HEK293T (cell line): ENCODE measurements around the gene CAMKMT.

ENCODE experiments used
- BHLHE40 ChIP-seq: fragments of 450-650 bp; IDR thresholded peaks from 2 replicates; pipeline ENCODE4 v1.6.1; 2016; ENCODE audit warnings: mild to moderate bottlenecking, moderate library complexity, borderline replicate concordance
- CTBP1 ChIP-seq: fragments of 450-650 bp; IDR thresholded peaks from 2 replicates; pipeline ENCODE4 v1.6.1; 2016; ENCODE audit warnings: borderline replicate concordance
- FOXK2 ChIP-seq: fragments of 450-650 bp; IDR thresholded peaks from 2 replicates; pipeline ENCODE4 v1.6.1; 2016; ENCODE audit warnings: mild to moderate bottlenecking
- FOXM1 ChIP-seq: fragments of 450-650 bp; IDR thresholded peaks from 2 replicates; pipeline ENCODE4 v1.6.1; 2017; ENCODE audit warnings: mild to moderate bottlenecking, borderline replicate concordance
- TF ChIP-seq, protein P1 (sequence below): fragments of 450-650 bp; IDR thresholded peaks from 2 replicates; pipeline ENCODE4 v1.6.1; 2016

DNA sequence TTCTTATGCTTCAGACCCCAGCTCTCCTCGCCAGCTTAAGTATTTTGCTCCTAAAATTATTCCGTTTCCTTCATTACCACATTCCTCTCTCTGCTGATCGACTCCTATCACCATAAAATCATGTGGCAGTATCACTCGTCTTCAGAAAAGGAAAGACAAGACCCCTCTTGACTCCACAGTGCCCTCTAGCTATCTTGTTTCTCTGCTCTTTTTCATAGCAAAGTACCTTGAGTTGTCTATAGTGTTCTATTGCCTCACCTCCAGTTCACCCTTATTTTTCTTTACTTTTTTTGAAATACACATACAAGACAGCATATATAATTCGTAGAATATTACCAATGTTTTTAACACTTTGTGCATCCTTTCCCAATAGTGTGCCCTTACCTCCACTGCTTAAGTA lies 306.6 kb downstream of the CAMKMT start:
- TF ChIP-seq BHLHE40 (no peak), FOXM1 (no peak), CTBP1 (no peak), FOXK2 (no peak)
- TF ChIP-seq, protein P1, sequence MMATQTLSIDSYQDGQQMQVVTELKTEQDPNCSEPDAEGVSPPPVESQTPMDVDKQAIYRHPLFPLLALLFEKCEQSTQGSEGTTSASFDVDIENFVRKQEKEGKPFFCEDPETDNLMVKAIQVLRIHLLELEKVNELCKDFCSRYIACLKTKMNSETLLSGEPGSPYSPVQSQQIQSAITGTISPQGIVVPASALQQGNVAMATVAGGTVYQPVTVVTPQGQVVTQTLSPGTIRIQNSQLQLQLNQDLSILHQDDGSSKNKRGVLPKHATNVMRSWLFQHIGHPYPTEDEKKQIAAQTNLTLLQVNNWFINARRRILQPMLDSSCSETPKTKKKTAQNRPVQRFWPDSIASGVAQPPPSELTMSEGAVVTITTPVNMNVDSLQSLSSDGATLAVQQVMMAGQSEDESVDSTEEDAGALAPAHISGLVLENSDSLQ, result no peak
